Smooth muscle cell (in vitro differentiated cells): ENCODE measurements around the gene CRHR2. TPM values are rescaled to one million over a fixed set of nuclear protein-coding genes. Genes with fewer than 3 reads are reported as not detected.

ENCODE experiments used
- DNase-seq: peaks from one replicate; lab custom pipeline; 2025; ENCODE audit not compliant: unreplicated experiment; lab: John Stamatoyannopoulos, UW
- H2AFZ ChIP-seq: fragments of 200-600 bp; sonication (generic); 2 replicates; pipeline ENCODE4 v1.6.0; 2016; ENCODE audit warnings: antibody characterized with exemption, low read depth, mild to moderate bottlenecking
- H3F3A ChIP-seq: fragments of 200-600 bp; sonication (generic); 2 replicates; pipeline ENCODE4 v1.6.0; 2017; ENCODE audit warnings: antibody characterized with exemption, low read depth
- H3K27ac ChIP-seq: fragments of 200-600 bp; sonication (generic); 2 replicates; pipeline ENCODE4 v1.5.1; 2016; ENCODE audit warnings: low read depth, mild to moderate bottlenecking
- H3K27me3 ChIP-seq: fragments of 200-600 bp; sonication (generic); 2 replicates; pipeline ENCODE4 v1.6.1; 2016; ENCODE audit warnings: low read depth, mild to moderate bottlenecking
- H3K36me3 ChIP-seq: fragments of 200-600 bp; sonication (generic); 2 replicates; pipeline ENCODE4 v1.5.1; 2016; ENCODE audit warnings: low read depth
- H3K4me1 ChIP-seq: fragments of 200-600 bp; sonication (generic); 2 replicates; pipeline ENCODE4 v1.5.1; 2016; ENCODE audit warnings: low read depth
- H3K4me2 ChIP-seq: fragments of 200-600 bp; sonication (generic); 2 replicates; pipeline ENCODE4 v1.6.0; 2016; ENCODE audit warnings: mild to moderate bottlenecking
- H3K4me3 ChIP-seq: fragments of 200-600 bp; sonication (generic); 2 replicates; pipeline ENCODE4 v1.5.1; 2016; ENCODE audit warnings: mild to moderate bottlenecking
- H3K79me2 ChIP-seq: fragments of 200-600 bp; sonication (generic); 2 replicates; pipeline ENCODE4 v1.6.0; 2016; ENCODE audit warnings: low read depth, mild to moderate bottlenecking
- H3K9ac ChIP-seq: fragments of 200-600 bp; sonication (generic); 2 replicates; pipeline ENCODE4 v1.6.0; 2016; ENCODE audit warnings: low read depth
- H3K9me3 ChIP-seq: fragments of 200-600 bp; sonication (generic); replicated peaks from 2 replicates; pipeline ENCODE4 v1.5.1; 2016; ENCODE audit warnings: low read depth
- H4K20me1 ChIP-seq: fragments of 200-600 bp; sonication (generic); 2 replicates; pipeline ENCODE4 v1.6.0; 2016; ENCODE audit warnings: low read depth
- WGBS: methylation state at CpG from one replicate; pipeline ENCODE4 v1.1.7; 2016; ENCODE audit warnings: low lambda C conversion rate; 5-methylcytosine and 5-hydroxymethylcytosine counted together
- polyA plus RNA-seq: library from polyadenylated mRNA; unstranded; fragments of >200 nt; fragmentation: Nextera tagmentation; extraction: Ambion mirVana; gene quantifications from 2 replicates; pipeline ENCODE4 v1.2.1, GENCODE V29; 2016
- total RNA-seq: library from RNA; depleted of rRNA; stranded (reverse); fragments of >200 nt; gene quantifications from 2 replicates; pipeline ENCODE4 v1.2.3, GENCODE V29; 2014
- TF ChIP-seq, protein P1 (sequence below): fragments of 200-600 bp; sonication (generic); IDR thresholded peaks from 2 replicates; pipeline ENCODE4 v1.5.1; 2017; ENCODE audit warnings: borderline replicate concordance, mild to moderate bottlenecking, antibody characterized with exemption; ENCODE audit not compliant: insufficient read depth, poor library complexity, severe bottlenecking

Gene CRHR2
- total and polyA plus RNA-seq, 2 experiments from 2014 or later = 0.16 TPM; not detected in 1

DNA sequence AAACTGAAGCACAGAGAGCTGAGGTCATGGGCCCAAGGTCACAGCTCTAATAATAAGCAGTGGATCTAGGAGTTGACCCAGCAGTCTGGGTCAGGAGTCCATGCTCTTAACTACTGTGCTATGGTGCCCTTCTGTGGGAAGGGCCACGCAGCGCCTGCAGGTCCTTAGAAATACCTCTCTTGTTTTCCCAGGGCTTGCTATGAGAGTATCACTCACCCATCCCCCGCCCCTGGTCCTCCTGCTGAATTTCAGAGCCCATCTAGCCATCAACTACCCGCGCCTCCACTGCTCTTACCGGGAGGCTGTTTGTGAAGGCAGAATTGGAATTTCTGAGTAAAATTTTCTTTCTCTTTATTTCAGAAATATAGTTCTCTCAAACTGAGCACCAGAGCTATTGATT lies 27.3 kb upstream of the CRHR2 start:
- no peaks in the 10 kb centered on the region for H3K36me3 ChIP-seq
- H4K20me1 ChIP-seq = no peaks in the 10 kb centered on the region
- H3K9ac ChIP-seq = no peak overlapping the region
- no peak for DNase-seq
- H3K9me3 ChIP-seq = no peaks in the 10 kb centered on the region
- no peaks in the 10 kb centered on the region for H3K79me2 ChIP-seq
- TF ChIP-seq, protein P1, sequence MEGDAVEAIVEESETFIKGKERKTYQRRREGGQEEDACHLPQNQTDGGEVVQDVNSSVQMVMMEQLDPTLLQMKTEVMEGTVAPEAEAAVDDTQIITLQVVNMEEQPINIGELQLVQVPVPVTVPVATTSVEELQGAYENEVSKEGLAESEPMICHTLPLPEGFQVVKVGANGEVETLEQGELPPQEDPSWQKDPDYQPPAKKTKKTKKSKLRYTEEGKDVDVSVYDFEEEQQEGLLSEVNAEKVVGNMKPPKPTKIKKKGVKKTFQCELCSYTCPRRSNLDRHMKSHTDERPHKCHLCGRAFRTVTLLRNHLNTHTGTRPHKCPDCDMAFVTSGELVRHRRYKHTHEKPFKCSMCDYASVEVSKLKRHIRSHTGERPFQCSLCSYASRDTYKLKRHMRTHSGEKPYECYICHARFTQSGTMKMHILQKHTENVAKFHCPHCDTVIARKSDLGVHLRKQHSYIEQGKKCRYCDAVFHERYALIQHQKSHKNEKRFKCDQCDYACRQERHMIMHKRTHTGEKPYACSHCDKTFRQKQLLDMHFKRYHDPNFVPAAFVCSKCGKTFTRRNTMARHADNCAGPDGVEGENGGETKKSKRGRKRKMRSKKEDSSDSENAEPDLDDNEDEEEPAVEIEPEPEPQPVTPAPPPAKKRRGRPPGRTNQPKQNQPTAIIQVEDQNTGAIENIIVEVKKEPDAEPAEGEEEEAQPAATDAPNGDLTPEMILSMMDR = no peak
- H3F3A ChIP-seq = no peaks in the 10 kb centered on the region
- H2AFZ ChIP-seq = no peak overlapping the region
- 73% methylated on average over 6 of the region's 6 CpGs for WGBS
- H3K4me2 ChIP-seq = no peak overlapping the region
- H3K27ac ChIP-seq = no peak overlapping the region
- no peaks in the 10 kb centered on the region for H3K4me1 ChIP-seq
- H3K27me3 ChIP-seq = no peaks in the 10 kb centered on the region
- H3K4me3 ChIP-seq = no peak overlapping the region

DNA sequence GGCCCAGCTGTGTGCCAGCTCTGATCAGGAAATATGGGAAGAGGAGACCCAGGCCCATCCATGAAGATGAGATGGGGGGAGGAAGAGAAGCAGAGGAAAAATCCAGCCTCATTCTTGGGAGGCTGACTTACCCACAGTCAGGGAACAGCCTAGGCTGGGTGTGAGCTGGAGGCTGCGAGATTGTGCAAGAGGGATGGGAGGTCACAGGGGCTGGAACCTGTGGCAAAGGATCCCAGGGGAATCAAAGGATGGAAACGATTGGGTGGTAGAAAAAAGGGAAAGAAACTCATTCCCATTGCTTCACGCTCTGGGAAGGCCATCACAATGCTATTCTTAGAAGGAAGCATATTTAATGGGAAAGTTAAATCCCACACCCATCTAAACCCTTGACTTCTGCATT lies 26.7 kb upstream of the CRHR2 start:
- no peak overlapping the region for H2AFZ ChIP-seq
- H4K20me1 ChIP-seq = no peaks in the 10 kb centered on the region
- H3K27me3 ChIP-seq = no peaks in the 10 kb centered on the region
- H3K36me3 ChIP-seq = no peaks in the 10 kb centered on the region
- no peaks in the 10 kb centered on the region for H3K79me2 ChIP-seq
- H3K9me3 ChIP-seq = no peaks in the 10 kb centered on the region
- TF ChIP-seq, protein P1 = no peak
- no peak overlapping the region for H3K9ac ChIP-seq
- H3K4me3 ChIP-seq = no peak overlapping the region
- WGBS = 85% methylated on average over 3 of the region's 3 CpGs
- H3F3A ChIP-seq = no peaks in the 10 kb centered on the region
- no peaks in the 10 kb centered on the region for H3K4me1 ChIP-seq
- no peak overlapping the region for H3K4me2 ChIP-seq
- H3K27ac ChIP-seq = no peak overlapping the region
- DNase-seq = no peak

DNA sequence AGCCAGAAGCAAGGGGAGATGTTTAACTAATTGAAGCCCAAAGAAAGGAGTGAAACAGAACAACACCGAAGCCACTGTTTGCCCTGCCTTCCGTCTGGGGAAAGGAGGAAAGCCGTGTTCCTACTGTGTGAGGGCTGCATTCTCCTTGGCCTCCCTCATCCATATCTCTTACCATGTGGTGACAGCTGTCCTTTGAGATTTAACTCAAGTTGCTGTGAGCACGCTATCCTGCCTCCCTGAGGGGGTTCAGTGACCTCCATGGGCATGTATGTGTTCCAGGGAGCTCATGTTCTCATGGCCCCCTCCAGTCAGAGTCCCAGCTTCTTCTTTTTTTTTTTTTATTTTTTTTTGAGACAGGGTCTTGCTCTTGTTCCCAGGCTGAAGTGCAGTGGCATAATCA lies 26.2 kb upstream of the CRHR2 start:
- Histone ChIP-seq H3K4me1 (no peaks in the 10 kb centered on the region), H3K27ac (no peak overlapping the region), H3K79me2 (no peaks in the 10 kb centered on the region), H2AFZ (no peak overlapping the region), H4K20me1 (no peaks in the 10 kb centered on the region), H3K27me3 (no peaks in the 10 kb centered on the region), H3K4me2 (no peak overlapping the region), H3K9me3 (no peaks in the 10 kb centered on the region), H3F3A (no peaks in the 10 kb centered on the region), H3K4me3 (no peak overlapping the region), H3K9ac (no peak overlapping the region), H3K36me3 (no peaks in the 10 kb centered on the region)
- 69% methylated on average over 4 of the region's 4 CpGs for WGBS
- TF ChIP-seq, protein P1 = no peak
- no peak for DNase-seq
